ENCODE data around the gene KRTAP10-7. TPM values are rescaled to one million over a fixed set of nuclear protein-coding genes. Genes with fewer than 3 reads are reported as not detected.

KRTAP10-7 gene, protein sequence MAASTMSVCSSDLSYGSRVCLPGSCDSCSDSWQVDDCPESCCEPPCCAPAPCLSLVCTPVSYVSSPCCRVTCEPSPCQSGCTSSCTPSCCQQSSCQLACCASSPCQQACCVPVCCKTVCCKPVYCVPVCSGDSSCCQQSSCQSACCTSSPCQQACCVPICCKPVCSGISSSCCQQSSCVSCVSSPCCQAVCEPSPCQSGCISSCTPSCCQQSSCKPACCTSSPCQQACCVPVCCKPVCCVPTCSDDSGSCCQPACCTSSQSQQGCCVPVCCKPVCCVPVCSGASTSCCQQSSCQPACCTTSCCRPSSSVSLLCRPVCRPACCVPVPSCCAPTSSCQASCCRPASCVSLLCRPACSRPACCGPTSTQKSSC
- total RNA-seq: not detected in 2 replicates

DNA sequence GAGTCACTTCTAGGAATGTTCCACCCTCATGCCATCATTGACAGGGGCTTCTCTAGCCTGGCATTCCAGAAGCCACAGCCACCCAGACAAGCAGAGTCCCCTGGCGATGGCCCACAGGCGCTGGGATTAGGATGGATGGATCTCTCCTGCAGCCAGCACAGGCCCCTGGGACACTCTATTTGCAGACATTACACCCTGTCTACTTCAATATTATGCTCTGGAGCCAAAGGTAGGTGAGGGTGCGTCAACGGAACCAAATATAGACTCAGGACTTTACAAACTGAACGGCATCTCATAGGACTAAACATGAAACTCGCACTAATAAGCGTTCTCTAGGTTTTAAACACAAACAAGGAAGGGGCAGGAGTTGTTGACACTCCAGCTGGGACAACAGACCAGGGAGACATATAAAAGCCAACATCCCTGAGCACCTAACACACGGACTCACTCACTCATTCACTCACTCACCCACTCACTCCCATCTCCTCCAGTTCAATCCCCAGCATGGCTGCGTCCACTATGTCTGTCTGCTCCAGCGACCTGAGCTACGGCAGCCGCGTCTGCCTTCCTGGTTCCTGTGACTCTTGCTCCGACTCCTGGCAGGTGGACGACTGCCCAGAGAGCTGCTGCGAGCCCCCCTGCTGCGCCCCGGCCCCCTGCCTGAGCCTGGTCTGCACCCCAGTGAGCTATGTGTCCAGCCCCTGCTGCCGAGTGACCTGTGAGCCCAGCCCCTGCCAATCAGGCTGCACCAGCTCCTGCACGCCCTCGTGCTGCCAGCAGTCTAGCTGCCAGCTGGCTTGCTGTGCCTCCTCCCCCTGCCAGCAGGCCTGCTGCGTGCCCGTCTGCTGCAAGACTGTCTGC lies at the start of gene KRTAP10-7:
Gene KRTAP10-7 (plus strand): TSS at position 480 of the 861 bp plus-strand sequence. CDS start 25 bp downstream, at position 505.

GRCh38 chr21:44551340-44551961 lies 48.9 kb upstream of the KRTAP10-7 start, which contains the start of gene KRTAP10-2:
Gene KRTAP10-2 (minus strand): TSS chr21:44551505. CDS start chr21:44551458, 47 bp downstream.

DNA sequence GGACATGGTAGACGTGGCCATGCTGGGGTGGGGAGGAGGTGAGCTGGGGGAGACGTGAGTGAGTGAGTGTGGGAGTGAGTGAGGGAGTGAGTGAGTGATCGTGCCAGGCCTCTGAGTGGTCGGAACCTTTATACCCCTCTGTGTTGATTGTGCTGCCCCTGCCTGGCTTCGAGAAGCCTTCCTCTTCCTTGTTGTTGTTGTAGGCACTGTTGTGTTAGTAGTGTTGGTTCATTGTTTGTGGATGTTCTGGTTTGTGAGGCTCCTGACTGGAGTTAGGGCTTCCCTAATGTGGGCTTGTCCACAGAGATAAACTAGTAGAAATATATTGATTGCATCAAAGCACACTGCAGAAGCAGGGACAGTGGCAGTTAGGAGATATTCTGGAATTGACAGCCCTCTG lies 41.7 kb upstream of the KRTAP10-7 start, which contains the start of gene KRTAP10-3:
Gene KRTAP10-3 (minus strand): TSS at position 101 of the 400 bp plus-strand sequence. CDS start 80 bp downstream, at position 21.

GRCh38 chr21:44573630-44574456 lies 26.6 kb upstream of the KRTAP10-7 start, which contains the start of gene KRTAP10-4:
Gene KRTAP10-4 (plus strand): TSS chr21:44573729. CDS start chr21:44573759, 30 bp downstream.

DNA sequence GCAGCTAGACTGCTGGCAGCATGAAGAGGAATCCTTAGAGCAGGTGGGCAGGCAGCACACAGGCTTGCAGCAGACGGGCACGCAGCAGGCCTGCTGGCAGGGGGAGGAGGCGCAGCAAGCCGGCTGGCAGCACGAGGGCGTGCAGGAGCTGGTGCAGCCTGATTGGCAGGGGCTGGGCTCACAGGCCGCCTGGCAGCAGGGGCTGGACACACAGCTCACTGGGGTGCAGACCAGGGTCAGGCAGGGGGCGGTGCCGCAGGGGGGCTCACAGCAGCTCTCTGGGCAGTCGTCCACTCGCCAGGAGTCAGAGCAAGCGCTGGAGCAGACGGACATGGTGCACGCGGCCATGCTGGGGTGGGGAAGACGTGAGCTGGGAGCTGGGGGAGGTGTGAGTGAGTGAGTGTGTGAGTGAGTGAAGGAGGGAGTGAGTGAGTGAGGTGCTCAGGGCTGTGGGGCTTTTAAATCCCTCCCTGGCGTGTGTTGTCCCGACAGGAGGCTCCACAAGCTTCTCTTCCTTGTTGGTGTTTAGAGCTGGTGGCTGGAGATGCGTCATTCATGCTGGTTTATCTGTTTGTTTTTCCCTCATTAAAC lies 20.1 kb upstream of the KRTAP10-7 start, which contains the start of gene KRTAP10-5:
Gene KRTAP10-5 (minus strand): TSS at position 374 of the 591 bp plus-strand sequence. CDS start 26 bp downstream, at position 348.

GRCh38 chr21:44592446-44593311 lies 7.7 kb upstream of the KRTAP10-7 start, which contains the start of gene KRTAP10-6:
Gene KRTAP10-6 (minus strand): TSS chr21:44592505. CDS start chr21:44592484, 21 bp downstream.

GRCh38 chr21:44612029-44612486 lies 11.7 kb downstream of the KRTAP10-7 start, which contains the start of gene KRTAP10-8:
Gene KRTAP10-8 (plus strand): TSS chr21:44612079. CDS start chr21:44612101, 22 bp downstream.

GRCh38 chr21:44626673-44627143 lies 26.3 kb downstream of the KRTAP10-7 start, which contains the start of gene KRTAP10-9:
Gene KRTAP10-9 (plus strand): TSS chr21:44627093. CDS start chr21:44627172, 79 bp downstream.

GRCh38 chr21:44637018-44637850 lies 36.8 kb downstream of the KRTAP10-7 start, which contains the start of gene KRTAP10-10:
Gene KRTAP10-10 (plus strand): TSS chr21:44637356. CDS start chr21:44637418, 62 bp downstream.

GRCh38 chr21:44646366-44647221 lies 46.2 kb downstream of the KRTAP10-7 start, which contains the start of gene KRTAP10-11:
Gene KRTAP10-11 (plus strand): TSS chr21:44646414. CDS start chr21:44646459, 45 bp downstream.

Other genes with a start within 250 kb of the KRTAP10-7 start
- gene TRPM2, start 247.0 kb upstream of the KRTAP10-7 start, total RNA-seq: under 0.01 TPM in 1 of 2 replicates, not detected in the other
- gene LRRC3, start 145.1 kb upstream of the KRTAP10-7 start, total RNA-seq: 0.13 and 0.25 TPM in 2 replicates
- gene KRTAP10-1, start 60.4 kb upstream of the KRTAP10-7 start, total RNA-seq: not detected in 2 replicates
- gene KRTAP10-2, start 49.1 kb upstream of the KRTAP10-7 start, total RNA-seq: not detected in 2 replicates
- not detected in 2 replicates for gene KRTAP10-3, start 41.8 kb upstream of the KRTAP10-7 start, total RNA-seq
- gene KRTAP10-4, start 26.9 kb upstream of the KRTAP10-7 start, total RNA-seq: not detected in 2 replicates
- not detected in 2 replicates for gene KRTAP10-5, start 20.0 kb upstream of the KRTAP10-7 start, total RNA-seq
- not detected in 2 replicates for gene KRTAP10-6, start 8.1 kb upstream of the KRTAP10-7 start, total RNA-seq
- gene KRTAP10-8, start 11.5 kb downstream of the KRTAP10-7 start, total RNA-seq: not detected in 2 replicates
- gene KRTAP10-9, start 26.5 kb downstream of the KRTAP10-7 start, total RNA-seq: not detected in 2 replicates
- not detected in 2 replicates for gene KRTAP10-10, start 36.8 kb downstream of the KRTAP10-7 start, total RNA-seq
- gene KRTAP10-11, start 45.8 kb downstream of the KRTAP10-7 start, total RNA-seq: not detected in 2 replicates
- not detected in 2 replicates for gene KRTAP12-4, start 54.1 kb downstream of the KRTAP10-7 start, total RNA-seq
- gene KRTAP12-3, start 57.3 kb downstream of the KRTAP10-7 start, total RNA-seq: not detected in 2 replicates
- not detected in 2 replicates for gene KRTAP12-2, start 66.3 kb downstream of the KRTAP10-7 start, total RNA-seq
- not detected in 2 replicates for gene KRTAP12-1, start 81.6 kb downstream of the KRTAP10-7 start, total RNA-seq
- not detected in 2 replicates for gene KRTAP10-12, start 96.6 kb downstream of the KRTAP10-7 start, total RNA-seq
- not detected in 2 replicates for gene TSPEAR, start 111.0 kb downstream of the KRTAP10-7 start, total RNA-seq
- 68.0 and 76.8 TPM in 2 replicates for gene UBE2G2, start 201.2 kb downstream of the KRTAP10-7 start, total RNA-seq
- 86.3 and 90.5 TPM in 2 replicates for gene SUMO3, start 217.5 kb downstream of the KRTAP10-7 start, total RNA-seq

Measured in aortic smooth muscle cell (primary cell).